Spleen (tissue), 11 donors: Measurements from ENCODE around the gene MAZ. TPM values are rescaled to one million over a fixed set of nuclear protein-coding genes. Genes with fewer than 3 reads are reported as not detected.

Source experiments
- DNase-seq: peaks from one replicate; pipeline ENCODE4 v3.0.0-alpha.2; 2020
- H3K27ac ChIP-seq, 8 donors: fragments of 200-600 bp; sonication (generic) in 7 of 8; 1 replicate in 4 of 8; 2 replicates in 4 of 8; pipeline versions ENCODE4 v1.5.0 to v1.8.0; 2016 to 2021; ENCODE audit warnings: inconsistent platforms in 4 of 8, mild to moderate bottlenecking in 4 of 8, moderate library complexity in 1 of 8
- H3K27me3 ChIP-seq, 7 donors: fragments of 200-600 bp; sonication (generic) in 6 of 7; replicated peaks in 1 of 7; 1 replicate in 4 of 7; 2 replicates in 3 of 7; pipeline versions ENCODE4 v1.5.0 to v1.8.0; 2016 to 2021; ENCODE audit warnings: inconsistent platforms in 3 of 7, mild to moderate bottlenecking in 1 of 7
- H3K36me3 ChIP-seq, 6 donors: fragments of 200-600 bp; sonication (generic) in 5 of 6; 1 replicate in 4 of 6; 2 replicates in 2 of 6; pipeline versions ENCODE4 v1.5.0 to v1.8.0; 2016 to 2021; ENCODE audit warnings: inconsistent platforms in 2 of 6
- H3K4me1 ChIP-seq, 6 donors: fragments of 200-600 bp; sonication (generic) in 5 of 6; 1 replicate in 3 of 6; 2 replicates in 3 of 6; pipeline versions ENCODE4 v1.5.0 to v1.8.0; 2016 to 2021; ENCODE audit warnings: inconsistent platforms in 3 of 6
- H3K4me3 ChIP-seq, 8 donors: fragments of 200-600 bp; sonication (generic) in 7 of 8; 1 replicate in 4 of 8; 2 replicates in 4 of 8; pipeline versions ENCODE4 v1.5.0 to v1.8.0; 2016 to 2021; ENCODE audit warnings: inconsistent platforms in 4 of 8, mild to moderate bottlenecking in 4 of 8, moderate library complexity in 2 of 8
- H3K9me3 ChIP-seq, 8 donors: fragments of 200-600 bp; sonication (generic) in 7 of 8; 1 replicate in 4 of 8; 2 replicates in 4 of 8; pipeline versions ENCODE4 v1.5.0 to v1.8.0; 2016 to 2021; ENCODE audit warnings: inconsistent platforms in 4 of 8
- POLR2A ChIP-seq, 3 donors: fragments of 450-650 bp; IDR thresholded peaks; one replicate each; pipeline ENCODE4 v1.5.1; 2017; ENCODE audit warnings: antibody characterized with exemption in 3 of 3, mild to moderate bottlenecking in 1 of 3
- POLR2AphosphoS5 ChIP-seq, 3 donors: sonication (generic); formaldehyde crosslinking; IDR thresholded peaks; one replicate each; pipeline ENCODE4 v1.5.1; 2017; ENCODE audit warnings: antibody characterized with exemption in 3 of 3
- WGBS, 5 donors: extraction: QIAGEN DNeasy Blood & Tissue Kit in 3 of 5; methylation state at CpG; one replicate each; pipeline versions ENCODE4 v1.1.5 to v1.1.7; 2013 to 2018; 5-methylcytosine and 5-hydroxymethylcytosine counted together
- intact Hi-C: fragments of 100-400 bp; cut with DNase I; formaldehyde crosslinking; loops from one replicate; pipeline ENCODE4 v1.15.0; 2023; ENCODE audit warnings: low total_unique reads
- polyA plus RNA-seq, 3 donors: library from polyadenylated mRNA; stranded (reverse); fragments of 200-250 nt; gene quantifications; one replicate each; pipeline ENCODE4 v1.2.1, GENCODE V29; 2013
- total RNA-seq, 7 donors: library from RNA; depleted of rRNA in 3 of 7; stranded (reverse); fragments of >200 nt in 3 of 7; fragmentation: NEBNext Ultra II Directional in 4 of 7; extraction: Animal tissue kit (Norgen Biotek cat#: 25700) in 4 of 7; gene quantifications; one replicate each; pipeline versions ENCODE4 v1.1.0 to v1.2.1, GENCODE V29; 2016 to 2021
- TF ChIP-seq, protein P1 (sequence below), 11 experiments: fragments of 200-600 bp in 7 of 11; fragments of 450-650 bp in 4 of 11; sonication (generic) in 4 of 11; IDR thresholded peaks in 8 of 11; conservative IDR thresholded peaks in 3 of 11; 1 replicate in 7 of 11; 2 replicates in 4 of 11; pipeline versions ENCODE4 v1.4.0 to v1.8.0; 2016 to 2021; ENCODE audit warnings: antibody characterized with exemption in 11 of 11, inconsistent platforms in 4 of 11, mild to moderate bottlenecking in 1 of 11
- donor health status: healthy with polysubstance abuse.
- donor health status: DM: no; HTN: no; CAD: no; lungs with moderate emphysema.
- donor health status: DM: no; HTN: no; CAD: no.
- donor health status: Bipolar disorder and iron deficiency.
- donor health status: healthy.
- donor health status: DM: no; HTN: no; CAD: no.
- donor health status: DM: yes; HTN: yes; CAD: no.

MAZ gene
- total and polyA plus RNA-seq, 10 donors, result 82.7 to 157 (median 113) TPM

DNA sequence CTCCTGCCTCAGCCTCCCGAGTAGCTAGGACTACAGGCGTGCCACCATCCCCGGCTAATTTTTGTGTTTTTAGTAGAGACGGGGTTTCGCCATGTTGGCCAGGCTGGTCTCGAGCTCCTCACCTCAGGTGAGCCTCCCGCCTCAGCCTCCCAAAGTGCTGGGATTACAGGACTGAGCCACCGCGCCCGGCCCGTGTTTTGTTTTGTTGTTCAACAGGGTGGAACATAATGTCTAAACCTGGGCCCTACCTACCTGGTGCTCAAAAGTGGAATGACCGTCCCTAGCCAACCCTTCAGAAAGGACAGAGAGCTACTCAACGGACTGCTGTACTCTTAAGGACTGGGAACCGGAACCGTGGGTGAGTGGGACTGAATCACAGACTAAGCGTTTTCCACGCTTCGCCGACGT, 16.6 kb upstream of the MAZ start:
- DNase-seq, result peak; percentile 81
- H3K9me3 ChIP-seq, result no peaks in the 10 kb centered on the region
- no peaks in the 10 kb centered on the region for H3K27me3 ChIP-seq
- TF ChIP-seq POLR2AphosphoS5 (IDR thresholded peaks at IDR 0.05) (no peak), POLR2A (IDR thresholded peaks at IDR 0.05) (no peak)
- TF ChIP-seq, protein P1, sequence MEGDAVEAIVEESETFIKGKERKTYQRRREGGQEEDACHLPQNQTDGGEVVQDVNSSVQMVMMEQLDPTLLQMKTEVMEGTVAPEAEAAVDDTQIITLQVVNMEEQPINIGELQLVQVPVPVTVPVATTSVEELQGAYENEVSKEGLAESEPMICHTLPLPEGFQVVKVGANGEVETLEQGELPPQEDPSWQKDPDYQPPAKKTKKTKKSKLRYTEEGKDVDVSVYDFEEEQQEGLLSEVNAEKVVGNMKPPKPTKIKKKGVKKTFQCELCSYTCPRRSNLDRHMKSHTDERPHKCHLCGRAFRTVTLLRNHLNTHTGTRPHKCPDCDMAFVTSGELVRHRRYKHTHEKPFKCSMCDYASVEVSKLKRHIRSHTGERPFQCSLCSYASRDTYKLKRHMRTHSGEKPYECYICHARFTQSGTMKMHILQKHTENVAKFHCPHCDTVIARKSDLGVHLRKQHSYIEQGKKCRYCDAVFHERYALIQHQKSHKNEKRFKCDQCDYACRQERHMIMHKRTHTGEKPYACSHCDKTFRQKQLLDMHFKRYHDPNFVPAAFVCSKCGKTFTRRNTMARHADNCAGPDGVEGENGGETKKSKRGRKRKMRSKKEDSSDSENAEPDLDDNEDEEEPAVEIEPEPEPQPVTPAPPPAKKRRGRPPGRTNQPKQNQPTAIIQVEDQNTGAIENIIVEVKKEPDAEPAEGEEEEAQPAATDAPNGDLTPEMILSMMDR (IDR thresholded peaks at IDR 0.05 in 8 of 11, conservative IDR thresholded peaks at IDR 0.05 in 3 of 11), result no peak
- intact Hi-C loops, result no loop called here
- 64 to 77% (median 70%) methylated on average over 20 of the region's 20 CpGs for WGBS, 5 donors
- peak overlapping the region; percentile 89 to 96 (median 94) for H3K27ac ChIP-seq
- peak overlapping the region; percentile 42 to 99 (median 96) for H3K4me3 ChIP-seq
- peaks cover 10 to 67% (median 41%) of the 10 kb centered on the region in 6 donors for H3K4me1 ChIP-seq
- no peaks in the 10 kb centered on the region for H3K36me3 ChIP-seq

DNA sequence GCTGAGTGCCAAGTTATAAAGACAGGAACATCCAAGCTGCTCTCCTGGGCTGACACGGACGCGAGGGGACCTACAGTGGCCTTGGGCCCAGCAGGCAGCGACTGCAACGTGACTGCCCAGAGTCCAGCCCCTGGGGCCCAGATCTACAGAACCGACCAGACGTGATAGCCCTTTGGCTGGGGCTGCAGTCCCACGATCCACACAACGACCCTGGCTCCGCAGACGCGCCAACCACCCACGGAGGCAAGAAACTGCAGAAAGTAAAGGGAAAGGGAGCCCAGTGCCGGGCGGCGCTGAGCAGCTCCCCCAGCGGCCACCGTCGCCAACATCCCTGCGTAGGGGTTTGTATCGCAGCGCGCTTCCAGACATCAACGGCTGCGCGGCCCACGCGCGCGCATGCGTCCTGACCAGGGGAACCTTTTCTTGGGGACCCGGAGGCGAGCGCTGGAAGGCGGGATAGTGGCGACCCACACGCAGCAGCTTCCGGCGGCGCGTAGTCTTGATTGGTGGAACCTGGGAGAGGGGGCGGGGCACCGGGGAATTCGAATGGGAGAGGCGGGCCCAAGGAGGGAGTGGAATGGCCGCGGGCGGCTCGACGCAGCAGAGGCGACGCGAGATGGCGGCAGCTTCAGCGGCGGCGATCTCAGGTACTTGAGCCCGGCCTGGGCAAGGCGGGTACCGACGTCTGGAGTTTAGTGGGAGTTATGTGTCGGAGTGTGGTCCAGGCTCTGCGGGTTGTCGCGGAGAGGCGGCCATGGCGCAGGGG, 16.0 kb upstream of the MAZ start, which contains the start of gene KIF22:
Gene KIF22 (plus strand): TSS at position 569 of the 766 bp plus-strand sequence. CDS start 9 bp downstream, at position 578.
- Histone ChIP-seq H3K27me3 (no peaks in the 10 kb centered on the region), H3K4me3 (peak within 1 kb of the TSS; percentile 75 to 99 (median 97)), H3K36me3 (peaks cover 0 to 5% (median 0%) of the 10 kb centered on the region in 6 donors), H3K27ac (peak within 1 kb of the TSS; percentile 89 to 96 (median 94)), H3K4me1 (peaks cover 10 to 66% (median 35%) of the 10 kb centered on the region in 6 donors), H3K9me3 (no peaks in the 10 kb centered on the region)
- intact Hi-C loops, result no loop called here
- DNase-seq, result peak; percentile 100
- 1 to 2% (median 1%) methylated on average over 40 to 67 of the region's 67 CpGs for WGBS, 5 donors
- TF ChIP-seq POLR2AphosphoS5 (IDR thresholded peaks at IDR 0.05) (peak; percentile 92 to 97 (median 96)), POLR2A (IDR thresholded peaks at IDR 0.05) (peak in 2 of 3 donors; percentile 53 to 90)
- TF ChIP-seq, protein P1 (IDR thresholded peaks at IDR 0.05 in 8 of 11, conservative IDR thresholded peaks at IDR 0.05 in 3 of 11), result peak; percentile 86 to 96 (median 91)

DNA sequence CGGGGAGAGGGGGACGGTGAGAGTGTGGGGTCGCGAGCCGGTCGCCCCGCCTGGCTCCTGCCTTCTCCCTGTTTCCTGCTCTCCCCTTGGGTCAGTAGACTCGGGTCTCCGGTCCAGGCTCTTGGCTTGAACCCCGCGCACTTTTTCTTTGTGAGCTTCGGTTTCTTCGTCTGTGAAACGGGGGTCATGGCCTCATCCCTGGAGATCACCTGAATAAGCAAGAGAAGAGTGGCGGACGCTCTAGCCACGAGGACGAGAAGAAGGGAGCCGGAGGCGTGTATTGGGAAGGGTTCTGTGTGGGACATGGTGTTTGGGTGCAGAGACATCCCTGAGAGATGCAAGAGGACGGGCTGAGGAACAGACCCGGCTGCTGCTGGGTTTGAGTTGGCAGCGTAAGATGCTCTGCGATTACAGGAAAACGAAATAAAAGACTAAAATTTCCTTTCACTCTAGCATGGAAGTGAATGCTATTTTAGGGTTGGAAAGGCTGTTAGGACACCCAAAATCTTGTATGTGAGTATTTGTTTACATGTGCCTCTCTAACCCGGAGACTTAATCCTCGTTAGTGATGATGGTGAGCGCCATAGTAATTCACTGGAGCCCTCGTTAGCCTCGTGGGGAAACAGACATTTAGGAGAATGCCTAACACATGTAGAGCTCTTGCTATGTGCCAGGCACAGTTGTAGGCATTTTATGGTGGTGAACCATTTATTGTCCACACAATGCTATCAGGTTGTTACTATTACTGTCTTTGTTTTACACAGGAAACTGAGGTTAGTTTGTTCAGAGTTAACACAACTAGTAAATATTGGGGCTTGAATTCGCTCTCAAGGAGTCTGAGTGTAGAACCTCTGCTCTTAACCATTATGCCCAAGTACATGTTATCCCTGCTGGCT, 15.1 kb upstream of the MAZ start:
- Histone ChIP-seq H3K27me3 (no peaks in the 10 kb centered on the region), H3K36me3 (peaks cover 0 to 5% (median 0%) of the 10 kb centered on the region in 6 donors), H3K27ac (peak overlapping the region; percentile 60 to 96 (median 93)), H3K9me3 (no peaks in the 10 kb centered on the region), H3K4me1 (peaks cover 10 to 63% (median 31%) of the 10 kb centered on the region in 6 donors), H3K4me3 (peak overlapping the region; percentile 75 to 99 (median 97))
- intact Hi-C loops, result no loop called here
- no peak for DNase-seq
- TF ChIP-seq POLR2AphosphoS5 (IDR thresholded peaks at IDR 0.05) (no peak), POLR2A (IDR thresholded peaks at IDR 0.05) (no peak)
- TF ChIP-seq, protein P1 (IDR thresholded peaks at IDR 0.05 in 8 of 11, conservative IDR thresholded peaks at IDR 0.05 in 3 of 11), result no peak
- 2 to 4% (median 2%) methylated on average over 25 to 31 of the region's 31 CpGs for WGBS, 5 donors
